Measurements from ENCODE around the gene SMYD3. TPM values are rescaled to one million over a fixed set of nuclear protein-coding genes. Genes with fewer than 3 reads are reported as not detected.

Gene SMYD3
- total and polyA plus RNA-seq, 2 donors (not counting 1 experiment from before 2014, with no cell fraction given): 9.7 to 37.2 TPM

DNA sequence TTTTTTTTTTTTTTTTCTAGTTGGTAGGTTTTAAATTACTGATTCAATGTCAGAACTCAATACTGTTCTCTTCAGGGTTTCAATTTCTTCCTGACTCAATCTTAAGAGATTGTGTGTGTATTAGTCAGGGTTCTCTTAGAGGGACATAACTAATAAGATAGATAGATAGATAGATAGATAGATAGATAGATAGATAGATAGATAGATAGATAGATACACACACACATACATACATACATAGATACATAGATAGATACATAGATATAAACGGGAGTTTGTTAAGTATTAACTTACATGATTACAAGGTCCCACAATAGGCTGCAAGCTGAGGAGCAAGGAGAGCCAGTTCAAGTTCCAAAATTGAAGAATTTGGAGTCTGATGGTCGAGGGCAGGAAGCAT lies 251.3 kb downstream of the SMYD3 start:
- H3K4me3 ChIP-seq (ENCODE audit: control extremely low read depth in 1 of 5, extremely low read depth in 1 of 5, insufficient read depth in 1 of 5, low read depth in 2 of 5, low read length in 4 of 5): no peak overlapping the region
- CTCF ChIA-PET: no interaction called here
- no peaks in the 10 kb centered on the region for H3K27me3 ChIP-seq (replicated peaks in 1 of 4; ENCODE audit: control extremely low read depth in 1 of 4, control insufficient read depth in 3 of 4, insufficient read depth in 4 of 4, low read length in 3 of 4)
- H3K9me3 ChIP-seq (ENCODE audit: control extremely low read depth in 1 of 3, control insufficient read depth in 2 of 3, insufficient read depth in 1 of 3, low read length in 2 of 3): peaks cover 2 to 20% (median 14%) of the 10 kb centered on the region in 3 donors
- no peaks in the 10 kb centered on the region for H3K4me1 Mint-ChIP-seq
- no peaks in the 10 kb centered on the region for H3K36me3 ChIP-seq (replicated peaks in 1 of 2; ENCODE audit: control extremely low read depth in 1 of 2, control insufficient read depth in 1 of 2, extremely low read depth in 1 of 2, insufficient read depth in 2 of 2, low read length in 1 of 2)
- TF ChIP-seq, protein P1, sequence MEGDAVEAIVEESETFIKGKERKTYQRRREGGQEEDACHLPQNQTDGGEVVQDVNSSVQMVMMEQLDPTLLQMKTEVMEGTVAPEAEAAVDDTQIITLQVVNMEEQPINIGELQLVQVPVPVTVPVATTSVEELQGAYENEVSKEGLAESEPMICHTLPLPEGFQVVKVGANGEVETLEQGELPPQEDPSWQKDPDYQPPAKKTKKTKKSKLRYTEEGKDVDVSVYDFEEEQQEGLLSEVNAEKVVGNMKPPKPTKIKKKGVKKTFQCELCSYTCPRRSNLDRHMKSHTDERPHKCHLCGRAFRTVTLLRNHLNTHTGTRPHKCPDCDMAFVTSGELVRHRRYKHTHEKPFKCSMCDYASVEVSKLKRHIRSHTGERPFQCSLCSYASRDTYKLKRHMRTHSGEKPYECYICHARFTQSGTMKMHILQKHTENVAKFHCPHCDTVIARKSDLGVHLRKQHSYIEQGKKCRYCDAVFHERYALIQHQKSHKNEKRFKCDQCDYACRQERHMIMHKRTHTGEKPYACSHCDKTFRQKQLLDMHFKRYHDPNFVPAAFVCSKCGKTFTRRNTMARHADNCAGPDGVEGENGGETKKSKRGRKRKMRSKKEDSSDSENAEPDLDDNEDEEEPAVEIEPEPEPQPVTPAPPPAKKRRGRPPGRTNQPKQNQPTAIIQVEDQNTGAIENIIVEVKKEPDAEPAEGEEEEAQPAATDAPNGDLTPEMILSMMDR (IDR thresholded peaks at IDR 0.05): no peak
- no peak for TF ChIP-seq EZH2 (IDR thresholded peaks at IDR 0.05; ENCODE audit: borderline replicate concordance, insufficient read depth, low read depth, low read length, poor library complexity, severe bottlenecking)
- POLR2A ChIA-PET: no interaction called here
- ATAC-seq (ENCODE audit: low read depth) (no peak), DNase-seq (no peak)
- H3K4me3 Mint-ChIP-seq: no peak overlapping the region
- H3K27ac ChIP-seq (ENCODE audit: low read length in 2 of 2): no peak overlapping the region
- no peaks in the 10 kb centered on the region for H4K20me1 ChIP-seq (ENCODE audit: control insufficient read depth, insufficient read depth, low read length, poor library complexity, severe bottlenecking)
- H3K27me3 Mint-ChIP-seq: no peaks in the 10 kb centered on the region
- intact Hi-C loops (cut with micrococcal nuclease): no loop called here
- H3K79me2 ChIP-seq (ENCODE audit: control insufficient read depth, insufficient read depth, low read length): no peaks in the 10 kb centered on the region
- H3K27ac Mint-ChIP-seq: no peak overlapping the region
- H3K4me2 ChIP-seq (replicated peaks; ENCODE audit: low read depth, low read length, poor library complexity, severe bottlenecking): no peak overlapping the region
- H2AFZ ChIP-seq (ENCODE audit: insufficient read depth, low read depth, low read length, poor library complexity, severe bottlenecking): no peak overlapping the region
- H3K4me1 ChIP-seq (ENCODE audit: control insufficient read depth in 2 of 2, insufficient read depth in 2 of 2, low read length in 2 of 2): no peaks in the 10 kb centered on the region
- WGBS (ENCODE audit: insufficient coverage): 100% methylated on average over 1 of the region's 2 CpGs
- H3K9me3 Mint-ChIP-seq (ENCODE audit: insufficient read depth): peaks cover 2% of the 10 kb centered on the region
- H3K9ac ChIP-seq (ENCODE audit: low read length): no peak overlapping the region

DNA sequence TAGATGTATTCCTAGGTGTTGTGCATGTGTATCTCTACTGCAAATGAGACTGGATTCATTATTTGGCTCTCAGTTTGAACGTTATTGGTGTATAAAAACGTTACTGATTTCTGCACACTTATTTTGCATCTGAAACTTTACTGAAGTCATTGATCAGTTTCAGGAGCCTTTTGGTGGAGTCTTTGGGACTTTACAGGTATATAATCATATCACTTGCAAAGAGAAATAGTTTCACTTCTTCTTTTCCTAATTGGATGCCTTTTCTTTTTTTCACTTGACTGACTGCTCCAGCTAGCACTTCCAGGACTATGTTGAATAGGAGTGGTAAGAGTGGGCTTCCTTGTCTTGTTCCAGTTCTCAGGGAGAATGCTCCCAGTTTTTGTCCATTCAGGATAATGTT lies 252.2 kb downstream of the SMYD3 start:
- H3K9me3 ChIP-seq (ENCODE audit: control extremely low read depth in 1 of 3, control insufficient read depth in 2 of 3, insufficient read depth in 1 of 3, low read length in 2 of 3): peaks cover 2 to 14% (median 12%) of the 10 kb centered on the region in 3 donors
- peaks cover 2% of the 10 kb centered on the region for H3K9me3 Mint-ChIP-seq (ENCODE audit: insufficient read depth)
- no peak overlapping the region for H3K27ac Mint-ChIP-seq

More for the DNA sequence above, 252.2 kb downstream of the SMYD3 start:
- Histone ChIP-seq H3K4me2 (replicated peaks; ENCODE audit: low read depth, low read length, poor library complexity, severe bottlenecking) (no peak overlapping the region), H2AFZ (ENCODE audit: insufficient read depth, low read depth, low read length, poor library complexity, severe bottlenecking) (no peak overlapping the region), H3K4me3 (ENCODE audit: control extremely low read depth in 1 of 5, extremely low read depth in 1 of 5, insufficient read depth in 1 of 5, low read depth in 2 of 5, low read length in 4 of 5) (no peak overlapping the region), H3K27me3 (replicated peaks in 1 of 4; ENCODE audit: control extremely low read depth in 1 of 4, control insufficient read depth in 3 of 4, insufficient read depth in 4 of 4, low read length in 3 of 4) (no peaks in the 10 kb centered on the region), H3K9ac (ENCODE audit: low read length) (no peak overlapping the region), H3K4me1 (ENCODE audit: control insufficient read depth in 2 of 2, insufficient read depth in 2 of 2, low read length in 2 of 2) (no peaks in the 10 kb centered on the region), H3K27ac (ENCODE audit: low read length in 2 of 2) (no peak overlapping the region), H3K79me2 (ENCODE audit: control insufficient read depth, insufficient read depth, low read length) (no peaks in the 10 kb centered on the region), H3K36me3 (replicated peaks in 1 of 2; ENCODE audit: control extremely low read depth in 1 of 2, control insufficient read depth in 1 of 2, extremely low read depth in 1 of 2, insufficient read depth in 2 of 2, low read length in 1 of 2) (no peaks in the 10 kb centered on the region), H4K20me1 (ENCODE audit: control insufficient read depth, insufficient read depth, low read length, poor library complexity, severe bottlenecking) (no peaks in the 10 kb centered on the region)
- intact Hi-C loops (cut with micrococcal nuclease): no loop called here
- ATAC-seq (ENCODE audit: low read depth) (no peak), DNase-seq (no peak)
- no peak overlapping the region for H3K4me3 Mint-ChIP-seq
- TF ChIP-seq, protein P1 (IDR thresholded peaks at IDR 0.05): no peak
- no peak for TF ChIP-seq EZH2 (IDR thresholded peaks at IDR 0.05; ENCODE audit: borderline replicate concordance, insufficient read depth, low read depth, low read length, poor library complexity, severe bottlenecking)
- POLR2A ChIA-PET: no interaction called here
- no CpG with 5 or more reads among the region's 2 CpGs for WGBS (ENCODE audit: insufficient coverage)
- CTCF ChIA-PET: no interaction called here
- no peaks in the 10 kb centered on the region for H3K27me3 Mint-ChIP-seq
- no peaks in the 10 kb centered on the region for H3K4me1 Mint-ChIP-seq
